ENCODE results near the gene EIF4EBP3. TPM values are rescaled to one million over a fixed set of nuclear protein-coding genes. Genes with fewer than 3 reads are reported as not detected.

EIF4EBP3 gene
- total RNA-seq, 1 experiment from 2014 or later, result 7.7 TPM

DNA sequence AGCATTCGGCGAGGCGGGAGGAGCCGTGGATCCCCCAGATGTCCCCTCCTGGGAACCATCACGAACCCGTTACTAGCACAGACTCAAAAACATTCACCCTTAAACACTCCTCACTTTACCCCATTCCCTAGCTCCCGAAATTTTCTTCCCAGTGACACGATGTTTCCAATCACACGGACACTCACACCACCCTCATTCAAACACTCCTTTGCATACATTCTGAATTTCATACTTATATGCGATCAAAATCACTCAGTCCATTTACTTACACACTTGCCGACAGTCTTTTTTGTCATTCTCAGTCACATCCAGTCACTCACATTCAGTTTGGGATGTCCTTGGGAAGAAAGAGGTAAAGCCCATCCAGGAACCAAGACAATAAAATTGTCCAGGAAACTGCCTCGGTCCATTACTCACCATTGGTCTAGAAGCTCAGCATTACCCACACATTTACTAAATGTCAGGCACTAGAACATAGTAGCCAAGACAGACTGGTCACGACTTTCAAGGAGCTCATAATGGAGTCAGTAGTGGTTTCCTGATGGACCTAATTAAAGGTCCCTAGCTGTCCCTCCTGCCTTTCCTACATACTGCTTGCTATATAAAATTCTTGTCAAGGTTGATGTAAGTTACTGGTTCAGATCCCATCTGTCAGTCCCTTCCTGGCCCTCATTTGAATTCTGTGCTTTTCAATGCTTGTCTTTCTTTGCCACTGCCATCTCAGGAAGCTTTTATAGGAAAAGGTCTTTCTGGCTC lies 17.7 kb downstream of the EIF4EBP3 start:
- Mint-ChIP-seq H3K4me1 (peaks cover 14 to 18% of the 10 kb centered on the region in 2 experiments), H3K9me3 (no peaks in the 10 kb centered on the region; a peak in 2 of 5 replicates), H3K36me3 (ENCODE audit: insufficient read depth in 1 of 3, low read depth in 3 of 3) (peaks cover 9 to 41% (median 31%) of the 10 kb centered on the region in 3 experiments), H3K4me3 (peak overlapping the region; percentile 89 to 98), H3K27me3 (ENCODE audit: low read depth) (no peaks in the 10 kb centered on the region; the same call in 1 of the 2 replicates), H3K27ac (peak overlapping the region; percentile 1 to 98 (median 44); a peak in 6 of 7 replicates)
- no peak overlapping the region for H3T11ph ChIP-seq (ENCODE audit: low read length)
- H4K91ac ChIP-seq (ENCODE audit: insufficient read length, low read depth, low read length), result no peak overlapping the region
- H2BK15ac ChIP-seq (ENCODE audit: low read depth, low read length), result no peak overlapping the region
- peaks cover 4% of the 10 kb centered on the region; the same call in 1 of the 2 replicates for H3K4me1 ChIP-seq (ENCODE audit: insufficient read depth, low read length)
- no peak overlapping the region for H2AFZ ChIP-seq (ENCODE audit: low read length)
- H2BK20ac ChIP-seq (ENCODE audit: low read depth, low read length, poor library complexity, severe bottlenecking), result no peak overlapping the region
- no CpG with 5 or more reads among the region's 13 CpGs for WGBS (ENCODE audit: extremely low coverage, insufficient read length, low lambda C conversion rate)
- H3K23ac ChIP-seq (ENCODE audit: insufficient read length, low read depth, low read length), result no peak overlapping the region
- no peak overlapping the region for H2BK120ac ChIP-seq (ENCODE audit: low read depth, low read length, poor library complexity, severe bottlenecking)
- H3K79me1 ChIP-seq (ENCODE audit: insufficient read depth, low read depth, low read length, poor library complexity, severe bottlenecking), result no peaks in the 10 kb centered on the region
- TF ChIP-seq, protein P1, sequence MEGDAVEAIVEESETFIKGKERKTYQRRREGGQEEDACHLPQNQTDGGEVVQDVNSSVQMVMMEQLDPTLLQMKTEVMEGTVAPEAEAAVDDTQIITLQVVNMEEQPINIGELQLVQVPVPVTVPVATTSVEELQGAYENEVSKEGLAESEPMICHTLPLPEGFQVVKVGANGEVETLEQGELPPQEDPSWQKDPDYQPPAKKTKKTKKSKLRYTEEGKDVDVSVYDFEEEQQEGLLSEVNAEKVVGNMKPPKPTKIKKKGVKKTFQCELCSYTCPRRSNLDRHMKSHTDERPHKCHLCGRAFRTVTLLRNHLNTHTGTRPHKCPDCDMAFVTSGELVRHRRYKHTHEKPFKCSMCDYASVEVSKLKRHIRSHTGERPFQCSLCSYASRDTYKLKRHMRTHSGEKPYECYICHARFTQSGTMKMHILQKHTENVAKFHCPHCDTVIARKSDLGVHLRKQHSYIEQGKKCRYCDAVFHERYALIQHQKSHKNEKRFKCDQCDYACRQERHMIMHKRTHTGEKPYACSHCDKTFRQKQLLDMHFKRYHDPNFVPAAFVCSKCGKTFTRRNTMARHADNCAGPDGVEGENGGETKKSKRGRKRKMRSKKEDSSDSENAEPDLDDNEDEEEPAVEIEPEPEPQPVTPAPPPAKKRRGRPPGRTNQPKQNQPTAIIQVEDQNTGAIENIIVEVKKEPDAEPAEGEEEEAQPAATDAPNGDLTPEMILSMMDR (conservative IDR thresholded peaks at IDR 0.05), result no peak
- no peak for DNase-seq
- no peaks in the 10 kb centered on the region for H4K20me1 ChIP-seq (ENCODE audit: control insufficient read depth, insufficient read depth, insufficient read length)
- no peaks in the 10 kb centered on the region for H3K27me3 ChIP-seq (ENCODE audit: insufficient read depth, low read length)
- no peak overlapping the region for H3K27ac ChIP-seq (ENCODE audit: insufficient read length, low read depth, low read length)
- H3K4ac ChIP-seq (ENCODE audit: low read depth, low read length), result no peak overlapping the region
- no peak overlapping the region for H3K56ac ChIP-seq (ENCODE audit: insufficient read length, low read depth, low read length)
- H3K79me2 ChIP-seq (ENCODE audit: insufficient read depth, low read length), result no peaks in the 10 kb centered on the region
- H2AK5ac ChIP-seq (ENCODE audit: insufficient read length, low read length), result no peak overlapping the region
- H2BK12ac ChIP-seq (ENCODE audit: insufficient read length, low read depth, low read length), result no peak overlapping the region
- H4K5ac ChIP-seq (ENCODE audit: insufficient read length, low read depth, low read length), result no peak overlapping the region
- no peaks in the 10 kb centered on the region for H3K9me3 ChIP-seq (ENCODE audit: control insufficient read depth, low read depth, low read length)
- H3K18ac ChIP-seq (ENCODE audit: insufficient read length, low read depth, low read length), result peak overlapping the region; percentile 56
- peak overlapping the region; percentile 88 for H3K9ac ChIP-seq (ENCODE audit: extremely low read depth, insufficient read length, low read length)
- peak overlapping the region; percentile 69 for H3K14ac ChIP-seq (ENCODE audit: insufficient read depth, low read length)
- no peak overlapping the region for H2BK5ac ChIP-seq (ENCODE audit: insufficient read length, low read length)
- H4K8ac ChIP-seq (replicated peaks; ENCODE audit: insufficient read length, low read depth, low read length), result no peak overlapping the region
- H3K4me2 ChIP-seq (ENCODE audit: insufficient read depth, insufficient read length, low read length), result peak overlapping the region; percentile 92
- peaks cover 10% of the 10 kb centered on the region for H3K23me2 ChIP-seq (ENCODE audit: insufficient read length, low read depth, low read length, poor library complexity, severe bottlenecking)
